ENCODE data around the gene THUMPD3.
A peak's percentile ranks its signal among the peaks of the same experiment; 100 is the strongest.

The THUMPD3 gene

GRCh38 chr3:9345041-9345440, 17.8 kb upstream of the THUMPD3 start:
- DNase-seq = no peak
- TF ChIP-seq GATA1 (IDR thresholded peaks at IDR 0.05; ENCODE audit: low read depth, low read length) = no peak
- no peak for TF ChIP-seq POLR2A (IDR thresholded peaks at IDR 0.05; ENCODE audit: low read length)

GRCh38 chr3:9346141-9346540, 16.7 kb upstream of the THUMPD3 start:
- no peak for DNase-seq
- TF ChIP-seq POLR2A (IDR thresholded peaks at IDR 0.05; ENCODE audit: low read length) (no peak), GATA1 (IDR thresholded peaks at IDR 0.05; ENCODE audit: low read depth, low read length) (no peak)

DNA sequence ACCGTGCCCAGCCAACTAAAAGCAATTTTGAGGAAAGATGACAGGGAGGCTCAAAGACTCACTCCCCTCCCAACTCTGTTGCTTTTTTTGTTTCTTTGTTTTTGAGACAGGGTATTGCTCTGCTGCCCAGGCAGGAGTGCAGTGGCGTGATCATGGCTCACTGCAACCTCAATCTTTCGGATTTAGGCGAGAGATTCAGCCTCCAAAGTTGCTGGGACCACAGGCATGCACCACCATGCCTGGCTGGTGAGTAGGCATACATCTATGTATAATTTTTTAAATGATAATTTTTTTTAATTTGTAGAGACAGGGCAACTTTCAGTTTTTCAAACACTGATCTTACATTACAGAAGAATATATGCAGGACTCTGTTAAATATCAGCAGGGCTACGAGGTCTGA, 15.8 kb upstream of the THUMPD3 start:
- TF ChIP-seq GATA1 (IDR thresholded peaks at IDR 0.05; ENCODE audit: low read depth, low read length) (no peak), POLR2A (IDR thresholded peaks at IDR 0.05; ENCODE audit: low read length) (no peak)
- DNase-seq = no peak

GRCh38 chr3:9347887-9348286, 15.0 kb upstream of the THUMPD3 start:
- TF ChIP-seq POLR2A (IDR thresholded peaks at IDR 0.05; ENCODE audit: low read length) (no peak), GATA1 (IDR thresholded peaks at IDR 0.05; ENCODE audit: low read depth, low read length) (no peak)
- no peak for DNase-seq

DNA sequence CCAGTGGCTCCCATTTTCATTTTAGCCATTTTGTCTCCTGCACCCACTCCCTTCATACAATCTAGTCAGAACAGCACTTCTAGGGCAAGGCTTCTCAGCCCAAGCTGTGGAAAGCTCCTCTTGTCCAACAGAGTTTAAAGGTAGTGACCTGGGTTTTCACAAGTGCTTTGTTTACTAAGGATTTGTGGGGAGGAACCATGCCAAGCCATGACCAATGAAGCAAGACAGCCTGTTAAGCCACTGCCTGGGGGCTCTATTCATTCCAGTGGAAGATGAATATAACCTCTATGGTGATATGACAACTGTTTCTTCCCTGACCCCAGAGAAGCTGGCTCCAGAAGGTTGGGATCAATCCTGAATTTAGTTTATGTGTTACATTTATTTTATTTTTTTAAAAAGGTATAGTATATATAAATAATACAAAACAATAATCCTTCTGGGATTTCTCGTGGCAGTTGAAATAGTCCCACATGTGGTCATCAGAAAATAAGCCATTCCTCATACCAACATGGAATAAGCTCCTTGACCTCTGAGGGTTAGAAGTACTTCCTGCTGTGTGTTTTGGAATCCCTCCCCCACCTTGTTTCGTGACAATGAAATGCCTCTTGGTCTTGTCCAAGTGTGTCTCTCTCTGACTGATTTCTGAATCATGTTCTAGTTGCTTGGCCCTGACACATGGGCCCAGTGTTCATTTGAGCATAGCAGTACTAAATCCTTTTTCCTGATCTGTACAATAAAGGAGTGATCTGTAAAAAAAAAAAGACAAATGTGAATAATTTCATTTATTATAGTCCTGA, 13.3 kb upstream of the THUMPD3 start:
- TF ChIP-seq POLR2A (IDR thresholded peaks at IDR 0.05; ENCODE audit: low read length) (no peak), GATA1 (IDR thresholded peaks at IDR 0.05; ENCODE audit: low read depth, low read length) (no peak)
- no peak for DNase-seq

- no peak for DNase-seq
- TF ChIP-seq GATA1 (IDR thresholded peaks at IDR 0.05; ENCODE audit: low read depth, low read length) = no peak
- no peak for TF ChIP-seq POLR2A (IDR thresholded peaks at IDR 0.05; ENCODE audit: low read length)
Measured at GRCh38 chr3:9351709-9352126, 11.1 kb upstream of the THUMPD3 start.

- TF ChIP-seq POLR2A (IDR thresholded peaks at IDR 0.05; ENCODE audit: low read length) (no peak), GATA1 (IDR thresholded peaks at IDR 0.05; ENCODE audit: low read depth, low read length) (no peak)
- DNase-seq = peak; percentile 60 to 78
Measured at GRCh38 chr3:9352917-9353752, 9.7 kb upstream of the THUMPD3 start.

DNA sequence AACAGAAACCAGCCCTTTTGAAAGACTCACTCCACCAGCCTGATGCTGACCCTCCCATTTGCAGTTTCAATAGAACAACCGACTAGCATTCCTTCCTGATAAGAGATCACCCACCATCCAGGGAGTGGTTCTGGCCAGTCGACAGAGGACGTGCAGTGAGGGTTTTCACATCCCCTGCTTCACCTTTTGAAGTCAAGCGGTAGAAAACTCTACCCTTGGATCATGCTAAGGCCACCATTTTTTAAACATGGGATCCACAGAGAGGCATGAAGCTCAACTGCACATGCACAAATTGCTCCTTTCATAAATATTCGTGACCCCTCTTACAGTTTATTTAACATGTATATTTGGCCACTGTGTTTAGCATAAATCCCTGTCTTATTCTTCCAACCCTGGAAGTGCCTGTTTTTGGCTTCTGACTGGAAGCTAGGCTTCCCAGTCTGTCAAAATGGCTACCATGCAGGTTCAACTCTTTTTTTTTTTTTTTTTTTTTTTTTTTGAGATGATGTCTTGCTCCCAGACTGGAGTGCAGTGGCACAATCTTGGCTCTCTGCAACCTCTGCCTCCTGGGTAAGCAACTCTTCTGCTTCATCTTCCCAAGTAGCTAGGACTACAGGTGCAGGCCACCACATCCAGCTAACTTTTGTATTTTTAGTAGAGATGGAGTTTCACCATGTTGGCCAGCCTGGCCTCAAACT, 1.0 kb upstream of the THUMPD3 start:
- no peak for TF ChIP-seq GATA1 (IDR thresholded peaks at IDR 0.05; ENCODE audit: low read depth, low read length)
- TF ChIP-seq POLR2A (IDR thresholded peaks at IDR 0.05; ENCODE audit: low read length) = no peak
- peak in 1 of 2 experiments; percentile 15 for DNase-seq

DNA sequence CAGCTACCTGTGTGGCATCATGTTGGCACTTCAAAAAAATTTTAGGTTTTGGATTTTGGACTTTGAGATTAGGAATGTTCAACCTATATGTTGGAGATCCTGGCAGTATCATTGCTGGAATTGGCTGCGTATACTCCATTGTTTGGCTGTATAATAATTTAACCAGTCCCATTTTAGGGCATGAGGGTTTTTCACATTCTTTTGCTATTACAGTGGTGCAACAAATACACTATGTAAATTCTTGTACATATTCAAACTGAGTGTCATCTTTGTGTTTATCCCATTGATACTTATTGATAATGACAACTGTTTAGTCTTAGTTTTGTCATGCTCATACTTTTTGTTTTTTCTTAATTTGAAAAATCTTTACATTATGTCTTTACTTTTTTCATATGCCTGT, 6.7 kb downstream of the THUMPD3 start:
- TF ChIP-seq POLR2A (IDR thresholded peaks at IDR 0.05; ENCODE audit: low read length) (no peak), GATA1 (IDR thresholded peaks at IDR 0.05; ENCODE audit: low read depth, low read length) (no peak)
- no peak for DNase-seq

- no peak for TF ChIP-seq GATA1 (IDR thresholded peaks at IDR 0.05; ENCODE audit: low read depth, low read length)
- no peak for TF ChIP-seq POLR2A (IDR thresholded peaks at IDR 0.05; ENCODE audit: low read length)
- no peak for DNase-seq
Measured at GRCh38 chr3:9373465-9373864, 10.6 kb downstream of the THUMPD3 start.

- TF ChIP-seq GATA1 (IDR thresholded peaks at IDR 0.05; ENCODE audit: low read depth, low read length) = no peak
- TF ChIP-seq POLR2A (IDR thresholded peaks at IDR 0.05; ENCODE audit: low read length) = no peak
Measured at GRCh38 chr3:9377981-9378380, 15.1 kb downstream of the THUMPD3 start.

DNA sequence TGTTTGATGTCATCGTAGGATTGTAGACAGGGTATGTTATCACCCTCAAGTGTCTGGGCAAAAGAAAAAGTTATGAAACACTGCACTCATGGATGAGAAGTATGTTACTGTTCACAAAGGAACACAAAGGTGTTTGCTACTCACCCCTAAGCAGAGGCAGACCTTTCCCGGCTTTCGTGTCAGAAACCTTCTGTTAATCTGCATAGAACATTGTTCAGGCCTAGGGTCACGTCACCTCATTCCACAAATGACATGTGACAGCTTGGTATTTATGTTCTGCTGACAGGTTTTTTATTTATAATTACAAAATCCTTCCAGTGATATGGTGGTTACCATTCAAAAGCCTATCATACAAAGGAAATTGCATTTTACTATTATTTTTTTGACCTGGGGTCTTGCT, 16.5 kb downstream of the THUMPD3 start:
- no peak for DNase-seq
- TF ChIP-seq GATA1 (IDR thresholded peaks at IDR 0.05; ENCODE audit: low read depth, low read length) (no peak), POLR2A (IDR thresholded peaks at IDR 0.05; ENCODE audit: low read length) (no peak)

More at GRCh38 chr3:9377981-9378380, 15.1 kb downstream of the THUMPD3 start:
- no peak for DNase-seq

DNA sequence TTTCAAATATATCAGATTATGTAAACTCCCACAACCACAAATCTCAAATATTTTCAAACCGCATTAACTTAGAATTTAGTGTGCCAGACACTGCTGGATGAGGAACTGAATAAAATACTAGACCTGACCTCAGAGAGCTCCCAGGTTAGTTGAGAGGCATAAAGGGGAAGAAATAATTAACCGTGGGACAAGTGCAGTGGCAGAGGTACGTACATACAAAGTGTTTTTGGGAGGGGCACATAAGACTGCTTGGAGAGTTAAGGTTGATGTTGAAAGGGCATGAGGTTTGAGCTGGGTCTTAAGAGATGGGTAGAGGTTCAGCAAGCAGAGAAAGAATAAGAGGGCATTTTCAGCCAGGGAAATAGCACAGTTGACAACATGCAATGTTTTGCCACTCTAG, 17.2 kb downstream of the THUMPD3 start:
- no peak for TF ChIP-seq POLR2A (IDR thresholded peaks at IDR 0.05; ENCODE audit: low read length)
- no peak for TF ChIP-seq GATA1 (IDR thresholded peaks at IDR 0.05; ENCODE audit: low read depth, low read length)
- DNase-seq = no peak

Measured in erythroblast (primary cell).